Activated T-cell treated with anti-CD3 and anti-CD28 coated beads for 4 hours (primary cell): Measurements from ENCODE around the gene ASB5.
"Not testable (repeated sequence)": the region's sequence is repeated elsewhere in the genome, so short reads cannot be mapped to it uniquely, and the experiment has no call there.

Experiments
- DNase-seq: peaks from one replicate; pipeline ENCODE4 v3.0.0-alpha.2; 2020

Gene ASB5

DNA sequence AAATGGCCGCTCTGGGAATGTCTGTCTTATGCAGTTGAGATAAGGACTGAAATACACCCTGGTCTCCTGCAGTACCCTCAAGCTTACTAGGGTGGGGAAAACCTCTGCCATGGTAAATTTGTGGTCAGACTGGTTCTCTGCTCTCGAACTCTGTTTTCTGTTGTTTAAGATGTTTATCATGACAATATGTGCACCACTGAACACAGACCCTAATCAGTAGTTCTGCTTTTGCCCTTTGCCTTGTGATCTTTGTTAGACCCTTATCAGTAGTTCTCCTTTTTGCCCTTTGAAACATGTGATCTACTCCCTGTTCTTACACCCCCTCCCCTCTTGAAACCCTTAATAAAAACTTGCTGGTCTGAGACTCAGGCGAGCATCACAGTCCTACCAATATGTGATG is 56.7 kb downstream of the ASB5 start:
- not testable (repeated sequence) for DNase-seq

GRCh38 chr4:176210579-176211296 is 58.3 kb downstream of the ASB5 start:
- DNase-seq: no peak

GRCh38 chr4:176210101-176210500 is 58.9 kb downstream of the ASB5 start:
- no peak for DNase-seq

GRCh38 chr4:176209535-176209934 is 59.5 kb downstream of the ASB5 start:
- no peak for DNase-seq

GRCh38 chr4:176207839-176208238 is 61.2 kb downstream of the ASB5 start:
- DNase-seq: no peak

DNA sequence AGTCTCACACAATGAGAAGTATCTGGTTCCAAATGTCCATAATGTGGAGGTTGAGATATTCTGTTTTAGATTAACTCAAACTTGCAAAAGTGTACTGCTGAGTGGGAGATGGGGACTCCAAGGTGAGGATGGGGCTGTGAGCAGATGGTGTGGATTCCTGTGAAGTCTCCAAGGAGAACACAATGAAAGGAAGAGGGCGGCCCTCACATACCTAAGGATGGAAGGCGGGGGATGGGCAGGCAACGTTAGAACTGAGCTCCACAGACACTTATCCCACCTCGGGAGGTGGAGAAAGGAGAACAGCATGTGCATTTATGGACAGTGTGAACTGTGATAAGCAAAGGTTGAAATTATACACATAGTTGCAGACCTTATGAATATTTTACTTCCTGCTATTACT is 63.7 kb downstream of the ASB5 start:
- DNase-seq: no peak

DNA sequence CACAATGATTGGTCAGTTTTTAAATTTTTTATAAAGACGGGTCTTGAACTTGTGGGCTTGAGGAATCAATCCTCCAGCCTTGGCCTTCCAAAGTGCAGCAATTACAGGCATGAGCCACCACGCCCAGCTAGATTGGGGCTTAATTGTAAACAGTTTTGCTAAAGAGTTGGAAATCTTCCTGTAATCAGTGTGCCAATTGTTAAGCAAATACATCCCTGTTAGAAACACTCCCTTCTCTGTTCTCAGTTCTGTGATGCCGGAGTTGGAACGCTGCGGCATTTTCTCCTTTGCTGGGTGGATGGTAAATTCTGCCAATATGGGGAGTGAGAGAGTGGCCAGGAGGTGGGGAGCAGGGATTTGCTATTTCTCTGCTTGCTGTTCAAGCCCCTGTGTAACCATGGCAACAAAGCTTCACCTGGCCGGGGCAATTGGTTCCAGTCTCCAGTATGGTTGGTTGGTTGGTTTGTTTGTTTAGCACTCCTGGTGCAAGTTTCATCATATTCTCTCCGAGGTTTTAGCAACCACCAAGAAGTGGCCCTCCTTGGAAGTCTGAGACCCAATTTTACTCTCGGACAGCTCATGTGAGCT is 70.6 kb downstream of the ASB5 start:
- DNase-seq: no peak

- DNase-seq: peak; percentile 93
Observed at GRCh38 chr4:176195184-176195978, 73.6 kb downstream of the ASB5 start, which contains the start of gene SPATA4. SPATA4 (minus strand) TSS chr4:176195585; CDS start chr4:176195562, 23 bp downstream.

- DNase-seq: no peak
Observed at GRCh38 chr4:176193938-176194337, 75.1 kb downstream of the ASB5 start.

DNA sequence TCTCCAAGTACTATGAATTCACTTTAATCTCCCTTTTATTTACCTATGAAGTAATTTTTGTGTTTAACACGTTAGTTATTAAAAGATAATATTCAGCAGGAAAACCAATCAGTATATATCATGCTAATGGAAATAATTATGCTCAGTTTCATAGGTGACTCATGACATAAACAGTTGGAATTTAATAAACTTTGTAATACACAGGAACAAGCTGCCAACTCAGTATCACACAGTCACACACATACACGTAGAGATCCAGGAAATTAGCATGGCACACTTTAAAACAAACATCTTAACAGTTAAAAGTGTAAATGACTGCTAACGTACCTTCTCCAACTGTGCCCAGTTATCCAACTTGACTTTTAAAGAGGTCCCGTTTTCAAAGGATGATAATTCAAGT is 75.9 kb downstream of the ASB5 start:
- no peak for DNase-seq

DNA sequence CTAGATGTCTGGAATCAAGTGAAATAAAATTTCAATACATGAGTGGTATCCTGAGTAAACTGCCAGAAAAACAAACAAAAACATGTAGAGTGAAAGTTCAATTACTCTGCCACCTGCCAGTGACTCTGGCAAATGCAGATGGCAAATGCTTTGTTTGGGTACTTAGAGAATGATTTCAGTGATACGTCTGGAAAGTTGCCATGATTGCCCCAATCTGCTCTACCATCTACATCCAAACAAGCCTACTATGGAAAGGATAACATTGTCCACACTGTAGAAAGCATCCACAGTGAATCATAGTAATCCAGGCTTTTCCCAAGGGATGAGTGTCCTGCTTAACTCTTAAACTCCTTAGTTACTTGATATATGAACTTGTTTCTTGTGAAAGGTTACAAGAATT is 77.0 kb downstream of the ASB5 start:
- DNase-seq: no peak

- DNase-seq: no peak
Observed at GRCh38 chr4:176189891-176190795, 78.9 kb downstream of the ASB5 start.

- DNase-seq: no peak
Observed at GRCh38 chr4:176188654-176189053, 80.4 kb downstream of the ASB5 start.

DNA sequence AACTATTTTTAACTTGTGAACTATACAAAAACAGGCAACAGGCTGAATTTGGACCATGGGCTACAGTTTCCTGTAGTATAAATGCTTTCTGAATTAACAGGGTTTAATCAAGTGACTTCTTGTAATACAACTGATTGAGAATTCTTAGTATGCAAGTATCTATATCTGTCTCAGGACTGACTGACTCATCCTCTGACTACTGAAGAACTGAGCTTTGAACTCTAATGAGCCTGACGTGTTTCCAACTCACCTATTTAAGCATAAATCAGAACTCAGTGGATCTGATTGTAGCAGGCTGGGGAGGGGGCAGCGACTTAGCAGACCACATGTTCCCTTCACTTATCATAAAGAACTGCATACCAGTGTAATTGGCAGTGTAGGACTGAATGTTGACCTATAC is 81.4 kb downstream of the ASB5 start:
- no peak for DNase-seq

DNA sequence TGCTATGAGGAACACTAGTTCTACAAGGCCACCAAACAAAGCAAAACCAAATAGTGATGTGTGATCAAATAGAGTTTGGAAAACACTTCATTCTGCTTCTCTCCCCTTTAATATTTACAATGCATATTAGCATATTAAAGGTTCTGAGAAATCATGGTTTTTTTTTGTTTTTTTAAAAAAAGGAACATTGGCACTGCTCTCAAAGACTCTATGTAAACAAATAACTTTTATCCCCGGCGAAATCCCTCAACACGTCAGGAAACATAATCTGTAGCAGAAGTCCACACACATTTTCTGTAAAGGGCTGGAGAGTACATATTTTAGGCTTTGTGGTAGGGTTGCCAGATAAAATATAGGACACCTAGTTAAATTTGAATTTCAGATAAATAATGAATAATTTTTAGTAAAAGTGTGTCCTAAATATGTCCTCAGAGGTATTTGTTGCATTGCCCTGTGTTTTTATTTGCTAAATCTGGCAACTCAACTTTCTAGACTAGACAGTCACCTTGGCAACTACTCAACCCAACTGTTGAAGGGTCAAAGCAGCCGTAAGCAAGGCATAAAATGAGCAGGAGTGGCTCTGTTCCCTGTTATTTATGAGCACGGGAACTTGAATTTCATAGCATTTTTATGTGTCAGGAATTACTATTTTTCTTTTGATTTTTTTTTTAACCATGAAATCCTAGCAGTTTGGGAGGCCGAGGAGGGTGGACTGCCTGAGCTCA is 82.2 kb downstream of the ASB5 start:
- no peak for DNase-seq

DNA sequence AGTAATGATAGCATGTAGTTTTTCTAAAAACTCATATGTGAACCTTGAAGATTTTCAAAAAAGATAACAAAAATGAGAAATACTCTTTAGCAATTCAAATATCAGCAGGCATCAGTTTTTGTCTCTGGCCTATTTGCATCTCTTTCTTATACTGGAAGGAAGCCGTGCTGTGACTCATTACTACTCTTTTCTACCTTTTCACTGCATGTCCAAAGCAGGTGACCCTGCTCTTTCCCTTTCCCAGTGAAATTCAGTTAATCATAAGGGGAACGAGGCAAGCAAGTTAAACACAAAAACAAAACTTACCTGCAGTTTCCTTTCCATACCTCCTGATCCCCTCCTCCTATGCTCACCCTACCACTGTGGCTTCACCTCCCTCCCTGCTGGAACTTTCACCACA is 83.0 kb downstream of the ASB5 start:
- DNase-seq: no peak

- no peak for DNase-seq
Observed at GRCh38 chr4:176185051-176185450, 84.0 kb downstream of the ASB5 start.
